IMR-90 (cell line): ENCODE data around the gene GNAO1.

ENCODE experiments used
- MXI1 ChIP-seq: IDR thresholded peaks from 2 replicates; pipeline ENCODE4 v1.6.1; 2012; ENCODE audit warnings: low read depth, mild to moderate bottlenecking, low read length, moderate library complexity, borderline replicate concordance
- POLR2A ChIP-seq: IDR thresholded peaks from 2 replicates; pipeline ENCODE4 v1.6.1; 2012; ENCODE audit warnings: mild to moderate bottlenecking, low read depth, low read length
- TF ChIP-seq, protein P1 (sequence below): conservative IDR thresholded peaks from 2 replicates; pipeline ENCODE4 v1.5.1; 2012; ENCODE audit warnings: mild to moderate bottlenecking, low read depth, low read length, improper control_type of control experiment

- TF ChIP-seq, protein P1, sequence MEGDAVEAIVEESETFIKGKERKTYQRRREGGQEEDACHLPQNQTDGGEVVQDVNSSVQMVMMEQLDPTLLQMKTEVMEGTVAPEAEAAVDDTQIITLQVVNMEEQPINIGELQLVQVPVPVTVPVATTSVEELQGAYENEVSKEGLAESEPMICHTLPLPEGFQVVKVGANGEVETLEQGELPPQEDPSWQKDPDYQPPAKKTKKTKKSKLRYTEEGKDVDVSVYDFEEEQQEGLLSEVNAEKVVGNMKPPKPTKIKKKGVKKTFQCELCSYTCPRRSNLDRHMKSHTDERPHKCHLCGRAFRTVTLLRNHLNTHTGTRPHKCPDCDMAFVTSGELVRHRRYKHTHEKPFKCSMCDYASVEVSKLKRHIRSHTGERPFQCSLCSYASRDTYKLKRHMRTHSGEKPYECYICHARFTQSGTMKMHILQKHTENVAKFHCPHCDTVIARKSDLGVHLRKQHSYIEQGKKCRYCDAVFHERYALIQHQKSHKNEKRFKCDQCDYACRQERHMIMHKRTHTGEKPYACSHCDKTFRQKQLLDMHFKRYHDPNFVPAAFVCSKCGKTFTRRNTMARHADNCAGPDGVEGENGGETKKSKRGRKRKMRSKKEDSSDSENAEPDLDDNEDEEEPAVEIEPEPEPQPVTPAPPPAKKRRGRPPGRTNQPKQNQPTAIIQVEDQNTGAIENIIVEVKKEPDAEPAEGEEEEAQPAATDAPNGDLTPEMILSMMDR = no peak
- TF ChIP-seq POLR2A (no peak), MXI1 (no peak)
Observed at GRCh38 chr16:56330476-56330875, 139.2 kb downstream of the GNAO1 start.
